Measurements from ENCODE around the gene AKT1S1.
A peak's percentile ranks its signal among the peaks of the same experiment; 100 is the strongest.

Gene AKT1S1

DNA sequence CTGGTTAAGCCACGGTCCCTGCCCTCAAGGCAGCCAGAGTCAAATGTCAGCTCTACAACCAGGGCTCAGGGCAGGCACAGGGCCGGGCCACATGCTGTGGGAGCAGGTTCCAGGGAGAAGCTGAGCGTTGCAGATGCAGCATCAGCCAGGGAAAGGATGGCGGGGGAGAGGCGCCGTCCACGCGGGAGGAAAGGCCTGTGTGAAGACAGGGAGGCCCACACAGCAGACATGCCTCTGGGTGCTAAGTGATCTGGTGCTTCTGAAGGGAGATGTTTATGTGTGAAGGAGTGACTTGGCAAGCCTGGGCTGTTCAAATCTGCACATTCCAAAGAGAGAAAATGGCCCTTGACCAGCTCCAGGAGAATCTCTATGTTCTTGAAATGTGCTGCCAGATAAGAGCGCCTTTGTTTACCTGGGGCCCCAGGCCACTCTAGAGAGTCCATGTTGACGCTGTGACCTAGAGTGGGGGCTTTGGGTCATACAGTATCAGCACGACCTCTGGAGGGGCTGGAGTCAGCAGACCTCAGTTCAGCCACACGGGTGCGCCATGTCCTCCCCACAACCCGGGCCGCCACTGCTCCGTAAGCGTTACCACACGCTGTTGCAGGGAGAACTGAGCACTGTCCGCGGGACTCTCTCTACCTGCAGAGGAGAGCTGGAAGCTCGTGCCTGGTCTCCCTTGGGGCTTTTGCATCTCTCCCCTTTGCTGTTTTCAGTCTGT lies 36.0 kb upstream of the AKT1S1 start:
- H3K27me3 ChIP-seq (replicated peaks in 2 of 5; ENCODE audit: control insufficient read depth in 4 of 5, insufficient read depth in 5 of 5, low read length in 4 of 5), result no peaks in the 10 kb centered on the region
- H3K9me3 ChIP-seq (ENCODE audit: control extremely low read depth in 1 of 5, control insufficient read depth in 4 of 5, insufficient read depth in 2 of 5, low read depth in 1 of 5, low read length in 4 of 5), result no peaks in the 10 kb centered on the region
- CTCF ChIA-PET, result interaction anchor here (0.9 to 1.7 kb wide), 3 partner anchors 14 to 20 kb away, joined by 3 to 4 read pairs (median 4); partner anchors contain the start of genes ATF5 and NUP62
- H3K36me3 ChIP-seq (ENCODE audit: control insufficient read depth in 4 of 4, insufficient read depth in 4 of 4, low read length in 3 of 4), result peaks cover 23 to 80% (median 53%) of the 10 kb centered on the region in 4 experiments
- H3K27ac ChIP-seq (ENCODE audit: insufficient read depth in 1 of 2, low read depth in 1 of 2, low read length in 2 of 2, poor library complexity in 1 of 2, severe bottlenecking in 2 of 2), result no peak overlapping the region
- POLR2A ChIA-PET, result no interaction called here
- no peak for DNase-seq
- 98% methylated on average over 15 of the region's 21 CpGs for WGBS (ENCODE audit: insufficient coverage)
- H3K4me1 ChIP-seq (ENCODE audit: control extremely low read depth in 1 of 4, control insufficient read depth in 4 of 4, insufficient read depth in 4 of 4, low read length in 3 of 4), result peaks cover 7 to 24% (median 15%) of the 10 kb centered on the region in 4 experiments
- H3K4me3 ChIP-seq (ENCODE audit: control insufficient read depth in 1 of 7, extremely low read depth in 1 of 7, insufficient read depth in 4 of 7, low read depth in 2 of 7, low read length in 6 of 7), result no peak overlapping the region

DNA sequence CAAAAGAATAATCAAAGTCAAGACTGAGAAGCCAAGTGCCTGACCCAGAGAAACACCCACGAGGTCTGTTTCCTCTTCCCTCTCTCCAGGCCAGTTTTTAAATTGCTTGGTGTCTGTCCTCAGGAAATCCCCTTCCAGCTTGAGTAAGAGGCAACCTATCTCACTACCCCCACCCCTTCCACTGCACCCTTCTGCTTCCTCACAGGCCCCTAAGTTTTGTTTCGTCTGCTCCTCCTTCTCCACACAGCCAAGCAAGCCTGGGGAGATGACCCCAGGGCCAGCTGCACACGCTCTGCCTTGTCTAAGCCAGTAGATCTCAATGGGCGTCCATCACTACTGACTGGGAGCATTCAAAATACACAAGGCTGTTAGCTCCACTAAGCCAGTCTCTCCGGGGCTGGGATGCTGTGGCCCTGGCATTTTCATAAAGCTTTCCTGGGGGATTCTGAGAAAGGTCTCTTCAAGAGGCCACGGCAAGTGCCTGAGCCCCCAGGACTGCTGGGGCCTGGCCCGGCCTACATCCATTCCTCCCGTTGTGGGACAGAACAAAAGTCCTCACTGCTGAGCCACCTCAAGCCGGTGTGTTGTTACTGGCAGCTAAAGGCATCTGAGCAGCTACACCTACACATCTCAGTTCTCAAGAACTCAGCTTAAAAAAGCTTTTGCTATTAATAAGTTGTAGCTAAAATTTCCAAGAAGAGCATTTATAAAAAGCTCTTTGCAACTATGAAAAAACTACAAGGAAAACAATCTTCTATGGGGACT lies 34.4 kb upstream of the AKT1S1 start:
- Histone ChIP-seq H3K4me3 (ENCODE audit: control insufficient read depth in 1 of 7, extremely low read depth in 1 of 7, insufficient read depth in 4 of 7, low read depth in 2 of 7, low read length in 6 of 7) (no peak overlapping the region), H3K9me3 (ENCODE audit: control extremely low read depth in 1 of 5, control insufficient read depth in 4 of 5, insufficient read depth in 2 of 5, low read depth in 1 of 5, low read length in 4 of 5) (no peaks in the 10 kb centered on the region), H3K27me3 (replicated peaks in 2 of 5; ENCODE audit: control insufficient read depth in 4 of 5, insufficient read depth in 5 of 5, low read length in 4 of 5) (no peaks in the 10 kb centered on the region), H3K27ac (ENCODE audit: insufficient read depth in 1 of 2, low read depth in 1 of 2, low read length in 2 of 2, poor library complexity in 1 of 2, severe bottlenecking in 2 of 2) (peak overlapping the region in 1 of 2 experiments; percentile 52), H3K4me1 (ENCODE audit: control extremely low read depth in 1 of 4, control insufficient read depth in 4 of 4, insufficient read depth in 4 of 4, low read length in 3 of 4) (peaks cover 9 to 26% (median 14%) of the 10 kb centered on the region in 4 experiments), H3K36me3 (ENCODE audit: control insufficient read depth in 4 of 4, insufficient read depth in 4 of 4, low read length in 3 of 4) (peaks cover 19 to 85% (median 56%) of the 10 kb centered on the region in 4 experiments)
- 53% methylated on average over 7 of the region's 9 CpGs for WGBS (ENCODE audit: insufficient coverage)
- peak; percentile 32 to 83 (median 83) for DNase-seq
- CTCF ChIA-PET, result interaction anchor here (0.9 to 1.4 kb wide), 2 partner anchors 12 to 18 kb away, joined by 3 to 6 read pairs; no protein-coding TSS in a partner anchor
- POLR2A ChIA-PET, result interaction anchor here (0.8 to 1.8 kb wide), 4 partner anchors 14 to 34 kb away, joined by 3 to 8 read pairs (median 5); partner anchors contain the start of genes AKT1S1, IL4I1, NUP62 and TBC1D17

DNA sequence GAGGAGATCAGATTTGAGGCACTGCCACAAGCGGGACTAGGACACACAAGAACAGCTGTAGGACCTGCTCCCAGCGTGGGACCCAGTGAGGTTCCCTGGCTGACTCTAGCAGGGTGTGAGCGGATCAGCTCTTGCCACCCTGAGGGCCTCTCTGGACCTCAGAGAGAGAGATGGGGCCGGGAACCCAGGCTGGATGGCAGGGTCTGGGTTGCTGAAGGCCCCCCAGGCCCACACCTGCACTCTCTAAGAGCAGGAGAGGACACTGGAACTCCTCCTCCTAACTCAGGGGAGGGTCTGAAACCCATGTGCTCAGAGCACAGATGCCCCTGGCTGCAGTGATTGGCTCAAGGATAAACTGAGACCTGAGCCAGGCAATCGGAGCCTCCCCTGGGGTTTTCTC lies 33.0 kb upstream of the AKT1S1 start:
- H3K27ac ChIP-seq (ENCODE audit: insufficient read depth in 1 of 2, low read depth in 1 of 2, low read length in 2 of 2, poor library complexity in 1 of 2, severe bottlenecking in 2 of 2), result no peak overlapping the region
- POLR2A ChIA-PET, result no interaction called here
- no peak for DNase-seq
- no peaks in the 10 kb centered on the region for H3K9me3 ChIP-seq (ENCODE audit: control extremely low read depth in 1 of 5, control insufficient read depth in 4 of 5, insufficient read depth in 2 of 5, low read depth in 1 of 5, low read length in 4 of 5)
- no peaks in the 10 kb centered on the region for H3K27me3 ChIP-seq (replicated peaks in 2 of 5; ENCODE audit: control insufficient read depth in 4 of 5, insufficient read depth in 5 of 5, low read length in 4 of 5)
- H3K4me3 ChIP-seq (ENCODE audit: control insufficient read depth in 1 of 7, extremely low read depth in 1 of 7, insufficient read depth in 4 of 7, low read depth in 2 of 7, low read length in 6 of 7), result no peak overlapping the region
- CTCF ChIA-PET, result no interaction called here
- 97% methylated on average over 4 of the region's 5 CpGs for WGBS (ENCODE audit: insufficient coverage)
- H3K4me1 ChIP-seq (ENCODE audit: control extremely low read depth in 1 of 4, control insufficient read depth in 4 of 4, insufficient read depth in 4 of 4, low read length in 3 of 4), result peaks cover 11 to 29% (median 14%) of the 10 kb centered on the region in 4 experiments
- peaks cover 13 to 80% (median 52%) of the 10 kb centered on the region in 4 experiments for H3K36me3 ChIP-seq (ENCODE audit: control insufficient read depth in 4 of 4, insufficient read depth in 4 of 4, low read length in 3 of 4)

DNA sequence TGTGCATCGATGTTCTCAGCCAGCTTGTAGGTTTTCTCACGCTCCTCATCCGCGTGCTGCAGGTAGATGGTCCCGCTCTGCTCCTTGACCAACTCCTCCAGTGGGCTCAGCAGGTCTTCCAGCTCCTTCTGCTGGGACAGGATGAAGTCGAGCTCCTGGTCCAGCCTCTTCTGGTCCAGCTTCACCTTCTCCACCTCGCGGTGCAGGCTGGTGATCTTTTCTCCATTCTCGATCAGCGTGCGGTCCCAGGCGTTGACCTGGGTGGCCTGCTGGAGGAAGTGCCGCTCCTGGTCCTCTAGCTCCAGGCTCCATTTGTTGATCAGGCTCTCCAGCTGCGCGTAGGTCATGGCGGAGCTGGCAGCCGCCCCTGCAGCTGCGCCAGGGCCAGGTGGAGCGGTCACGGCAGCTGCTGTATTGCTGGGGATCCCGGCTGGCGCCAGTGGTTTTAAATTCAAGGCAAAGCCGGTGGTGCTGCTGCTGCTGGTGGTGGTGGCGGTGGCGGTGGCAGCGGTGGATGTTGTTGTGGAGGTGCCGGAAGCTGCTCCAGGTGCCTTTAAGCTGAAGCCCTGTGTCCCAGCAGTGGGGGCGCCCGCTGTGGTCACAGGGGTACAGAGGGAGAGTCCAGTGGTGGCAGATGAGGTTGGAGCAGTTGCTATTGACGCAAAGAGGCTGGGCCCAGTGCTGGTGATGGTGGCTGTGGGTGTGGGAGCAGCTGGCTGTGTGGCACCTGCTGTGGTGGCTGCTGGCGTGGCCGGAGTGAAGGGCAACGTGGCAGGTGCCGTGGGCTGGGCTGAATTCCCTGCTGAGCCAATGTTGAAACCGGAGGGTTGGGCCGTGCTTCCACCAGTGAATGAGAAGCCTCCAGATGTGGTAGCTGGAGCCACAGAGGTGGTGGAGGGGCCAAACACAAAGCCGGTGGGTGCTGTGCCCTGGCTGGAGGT lies 31.6 kb upstream of the AKT1S1 start:
- H3K4me3 ChIP-seq (ENCODE audit: control insufficient read depth in 1 of 7, extremely low read depth in 1 of 7, insufficient read depth in 4 of 7, low read depth in 2 of 7, low read length in 6 of 7), result no peak overlapping the region
- H3K36me3 ChIP-seq (ENCODE audit: control insufficient read depth in 4 of 4, insufficient read depth in 4 of 4, low read length in 3 of 4), result peaks cover 5 to 68% (median 44%) of the 10 kb centered on the region in 4 experiments
- H3K4me1 ChIP-seq (ENCODE audit: control extremely low read depth in 1 of 4, control insufficient read depth in 4 of 4, insufficient read depth in 4 of 4, low read length in 3 of 4), result peaks cover 12 to 34% (median 18%) of the 10 kb centered on the region in 4 experiments
- H3K27me3 ChIP-seq (replicated peaks in 2 of 5; ENCODE audit: control insufficient read depth in 4 of 5, insufficient read depth in 5 of 5, low read length in 4 of 5), result no peaks in the 10 kb centered on the region
- DNase-seq, result no peak
- WGBS (ENCODE audit: insufficient coverage), result 98% methylated on average over 29 of the region's 37 CpGs
- no peak overlapping the region for H3K27ac ChIP-seq (ENCODE audit: insufficient read depth in 1 of 2, low read depth in 1 of 2, low read length in 2 of 2, poor library complexity in 1 of 2, severe bottlenecking in 2 of 2)
- POLR2A ChIA-PET, result interaction anchor here (0.9 kb wide), 1 partner anchor 11 kb away, joined by 3 read pairs; no protein-coding TSS in a partner anchor
- no peaks in the 10 kb centered on the region for H3K9me3 ChIP-seq (ENCODE audit: control extremely low read depth in 1 of 5, control insufficient read depth in 4 of 5, insufficient read depth in 2 of 5, low read depth in 1 of 5, low read length in 4 of 5)
- CTCF ChIA-PET, result interaction anchor here (1.2 to 2.2 kb wide), 2 partner anchors 18 to 19 kb away, joined by 4 to 6 read pairs; partner anchors contain the start of gene ATF5

DNA sequence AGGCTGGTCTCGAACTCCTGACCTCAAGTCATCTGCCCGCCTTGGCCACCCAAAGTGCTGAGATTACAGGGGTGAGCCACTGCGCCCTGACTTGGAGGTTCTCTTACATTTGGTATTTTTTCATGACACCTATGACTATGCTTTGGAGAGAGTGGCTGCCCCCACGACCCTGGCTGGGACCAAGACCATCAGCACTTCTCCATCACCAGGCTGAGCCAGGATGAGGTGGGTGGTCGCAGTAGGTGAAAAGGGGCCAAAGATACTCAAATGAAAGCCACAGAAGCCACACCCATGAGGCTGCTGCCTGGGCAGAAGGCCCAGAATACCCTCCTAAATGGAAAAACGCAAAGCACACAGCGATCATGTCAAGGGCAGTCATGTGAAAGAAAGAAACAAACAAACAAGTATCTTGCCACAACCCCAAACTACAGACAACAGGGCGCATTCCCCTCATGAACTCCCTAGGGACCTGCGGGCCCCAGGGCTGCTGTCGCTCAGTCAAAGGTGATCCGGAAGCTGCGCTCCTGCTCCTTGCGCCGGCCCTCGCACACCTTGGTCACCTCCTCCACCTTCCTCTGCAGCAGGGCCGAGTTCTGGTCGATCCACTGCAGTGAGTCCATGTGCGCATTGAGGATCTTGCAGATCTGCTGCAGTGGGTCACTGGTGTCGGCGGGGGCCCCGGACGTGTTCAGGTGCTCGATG lies 30.7 kb upstream of the AKT1S1 start:
- CTCF ChIA-PET, result interaction anchor here (1.0 to 2.2 kb wide), 3 partner anchors 9 to 20 kb away, joined by 3 to 6 read pairs (median 4); partner anchors contain the start of gene ATF5
- no peak overlapping the region for H3K4me3 ChIP-seq (ENCODE audit: control insufficient read depth in 1 of 7, extremely low read depth in 1 of 7, insufficient read depth in 4 of 7, low read depth in 2 of 7, low read length in 6 of 7)
- H3K4me1 ChIP-seq (ENCODE audit: control extremely low read depth in 1 of 4, control insufficient read depth in 4 of 4, insufficient read depth in 4 of 4, low read length in 3 of 4), result peaks cover 12 to 34% (median 18%) of the 10 kb centered on the region in 4 experiments
- H3K27me3 ChIP-seq (replicated peaks in 2 of 5; ENCODE audit: control insufficient read depth in 4 of 5, insufficient read depth in 5 of 5, low read length in 4 of 5), result no peaks in the 10 kb centered on the region
- POLR2A ChIA-PET, result interaction anchor here (0.9 kb wide), 1 partner anchor 10 kb away, joined by 3 read pairs; no protein-coding TSS in a partner anchor
- no peak overlapping the region for H3K27ac ChIP-seq (ENCODE audit: insufficient read depth in 1 of 2, low read depth in 1 of 2, low read length in 2 of 2, poor library complexity in 1 of 2, severe bottlenecking in 2 of 2)
- H3K36me3 ChIP-seq (ENCODE audit: control insufficient read depth in 4 of 4, insufficient read depth in 4 of 4, low read length in 3 of 4), result peaks cover 3 to 60% (median 37%) of the 10 kb centered on the region in 4 experiments
- no peaks in the 10 kb centered on the region for H3K9me3 ChIP-seq (ENCODE audit: control extremely low read depth in 1 of 5, control insufficient read depth in 4 of 5, insufficient read depth in 2 of 5, low read depth in 1 of 5, low read length in 4 of 5)
- 98% methylated on average over 22 of the region's 23 CpGs for WGBS (ENCODE audit: insufficient coverage)
- DNase-seq, result no peak
